Neuronal stem cell (in vitro differentiated cells): ENCODE measurements around the gene ZNF469.

Experiments used
- DNase-seq: peaks from one replicate; pipeline ENCODE4 v3.0.0-alpha.2; 2013; ENCODE audit warnings: low spot score
- H2AFZ ChIP-seq: one replicate; pipeline ENCODE4 v1.6.1; 2013; ENCODE audit warnings: mild to moderate bottlenecking, low read length, inconsistent platforms
- H2AK5ac ChIP-seq: 2 replicates; pipeline ENCODE4 v1.6.1; 2013; ENCODE audit warnings: low read depth, mild to moderate bottlenecking, inconsistent platforms, low read length, moderate library complexity, mixed read lengths
- H2BK120ac ChIP-seq: 2 replicates; pipeline ENCODE4 v1.6.1; 2013; ENCODE audit warnings: low read depth, mild to moderate bottlenecking, inconsistent platforms, low read length, moderate library complexity, mixed read lengths
- H2BK12ac ChIP-seq: one replicate; pipeline ENCODE4 v1.6.1; 2013; ENCODE audit warnings: low read length, inconsistent platforms
- H2BK15ac ChIP-seq: 2 replicates; pipeline ENCODE4 v1.6.1; 2013; ENCODE audit warnings: mild to moderate bottlenecking, low read length, inconsistent platforms, mixed read lengths
- H2BK5ac ChIP-seq: one replicate; pipeline ENCODE4 v1.6.1; 2013; ENCODE audit warnings: inconsistent platforms, mild to moderate bottlenecking, low read length, moderate library complexity
- H3K14ac ChIP-seq: one replicate; pipeline ENCODE4 v1.6.1; 2013; ENCODE audit warnings: low read length, inconsistent platforms
- H3K18ac ChIP-seq: 2 replicates; pipeline ENCODE4 v1.6.1; 2013; ENCODE audit warnings: low read length, inconsistent platforms
- H3K23ac ChIP-seq: 2 replicates; pipeline ENCODE4 v1.6.1; 2013; ENCODE audit warnings: low read depth, mild to moderate bottlenecking, mixed read lengths, low read length, inconsistent platforms; ENCODE audit not compliant: poor library complexity
- H3K27ac ChIP-seq: replicated peaks from 3 replicates; pipeline ENCODE4 v1.5.1; 2013; ENCODE audit warnings: low read length, inconsistent platforms
- H3K27me3 ChIP-seq, 3 experiments: 2 replicates each; pipeline ENCODE4 v1.6.1; 2013; ENCODE audit warnings: low read length in 3 of 3, mild to moderate bottlenecking in 2 of 3, inconsistent platforms in 1 of 3, low read depth in 1 of 3, mixed read lengths in 1 of 3, moderate library complexity in 1 of 3; ENCODE audit not compliant: control insufficient read depth in 3 of 3, insufficient read depth in 3 of 3
- H3K36me3 ChIP-seq, 2 donors: replicated peaks in 1 of 2; 2 replicates each; pipeline ENCODE4 v1.6.1; 2013; ENCODE audit warnings: low read length in 2 of 2; ENCODE audit not compliant: control insufficient read depth in 2 of 2, insufficient read depth in 2 of 2
- H3K4ac ChIP-seq: 2 replicates; pipeline ENCODE4 v1.6.1; 2013; ENCODE audit warnings: inconsistent platforms, mild to moderate bottlenecking, low read length, moderate library complexity
- H3K4me1 ChIP-seq, 2 donors: 1 replicate in 1 of 2; 2 replicates in 1 of 2; pipeline ENCODE4 v1.6.1; 2013; ENCODE audit warnings: low read length in 2 of 2, low read depth in 1 of 2; ENCODE audit not compliant: control insufficient read depth in 2 of 2, insufficient read depth in 1 of 2
- H3K4me2 ChIP-seq: one replicate; pipeline ENCODE4 v1.6.1; 2013; ENCODE audit warnings: mild to moderate bottlenecking, low read length, inconsistent platforms; ENCODE audit not compliant: insufficient read depth, poor library complexity, severe bottlenecking
- H3K4me3 ChIP-seq, 2 donors: 2 replicates each; pipeline ENCODE4 v1.5.1; 2013; ENCODE audit warnings: low read length in 2 of 2, mild to moderate bottlenecking in 2 of 2, inconsistent platforms in 1 of 2, moderate library complexity in 1 of 2
- H3K79me1 ChIP-seq: one replicate; pipeline ENCODE4 v1.6.1; 2013; ENCODE audit warnings: low read depth, mild to moderate bottlenecking, inconsistent platforms, low read length, moderate library complexity
- H3K9ac ChIP-seq: one replicate; pipeline ENCODE4 v1.6.1; 2013; ENCODE audit warnings: mild to moderate bottlenecking, low read depth, low read length, inconsistent platforms; ENCODE audit not compliant: poor library complexity
- H3K9me3 ChIP-seq, 2 donors: replicated peaks in 1 of 2; 2 replicates each; pipeline versions ENCODE3 to v1.6.1; 2013; ENCODE audit warnings: low read length in 2 of 2, mild to moderate bottlenecking in 2 of 2, inconsistent platforms in 1 of 2, low read depth in 1 of 2, mixed read lengths in 1 of 2, moderate library complexity in 1 of 2; ENCODE audit not compliant: control insufficient read depth in 2 of 2, insufficient read depth in 1 of 2
- H4K8ac ChIP-seq: one replicate; pipeline ENCODE4 v1.6.1; 2013; ENCODE audit warnings: low read depth, mild to moderate bottlenecking, inconsistent platforms, low read length, moderate library complexity
- H4K91ac ChIP-seq: one replicate; pipeline ENCODE4 v1.6.1; 2013; ENCODE audit warnings: low read length, low read depth, mild to moderate bottlenecking, inconsistent platforms; ENCODE audit not compliant: poor library complexity
- WGBS, 2 donors: extraction: QIAGEN DNeasy Blood & Tissue Kit; methylation state at CpG; one replicate each; pipeline ENCODE4 v1.1.7; 2013; ENCODE audit warnings: missing lambda C conversion rate in 2 of 2, mixed read lengths in 1 of 2; ENCODE audit not compliant: insufficient read length in 2 of 2, insufficient replicate concordance in 1 of 2; ENCODE audit errors: extremely low coverage in 2 of 2; 5-methylcytosine and 5-hydroxymethylcytosine counted together

Gene ZNF469

GRCh38 chr16:88367560-88367959 is 15.2 kb upstream of the ZNF469 start:
- H3K79me1 ChIP-seq: no peaks in the 10 kb centered on the region
- H2BK15ac ChIP-seq: no peak overlapping the region
- no CpG with 5 or more reads among the region's 11 CpGs for WGBS, 2 donors
- no peaks in the 10 kb centered on the region for H3K4me1 ChIP-seq
- no peak overlapping the region for H4K8ac ChIP-seq
- H3K23ac ChIP-seq: no peak overlapping the region
- H3K36me3 ChIP-seq: no peaks in the 10 kb centered on the region
- peaks cover 2 to 5% of the 10 kb centered on the region in 2 donors for H3K9me3 ChIP-seq
- no peak overlapping the region for H4K91ac ChIP-seq
- no peak overlapping the region for H2BK120ac ChIP-seq
- H3K18ac ChIP-seq: no peak overlapping the region
- no peak overlapping the region for H2AK5ac ChIP-seq
- DNase-seq: no peak
- no peak overlapping the region for H3K27ac ChIP-seq
- no peak overlapping the region for H3K9ac ChIP-seq
- H3K4me2 ChIP-seq: no peak overlapping the region
- no peak overlapping the region for H3K14ac ChIP-seq
- H3K4ac ChIP-seq: no peak overlapping the region
- H2AFZ ChIP-seq: no peak overlapping the region
- no peak overlapping the region for H2BK12ac ChIP-seq
- no peak overlapping the region for H2BK5ac ChIP-seq
- H3K4me3 ChIP-seq: no peak overlapping the region
- no peaks in the 10 kb centered on the region for H3K27me3 ChIP-seq

DNA sequence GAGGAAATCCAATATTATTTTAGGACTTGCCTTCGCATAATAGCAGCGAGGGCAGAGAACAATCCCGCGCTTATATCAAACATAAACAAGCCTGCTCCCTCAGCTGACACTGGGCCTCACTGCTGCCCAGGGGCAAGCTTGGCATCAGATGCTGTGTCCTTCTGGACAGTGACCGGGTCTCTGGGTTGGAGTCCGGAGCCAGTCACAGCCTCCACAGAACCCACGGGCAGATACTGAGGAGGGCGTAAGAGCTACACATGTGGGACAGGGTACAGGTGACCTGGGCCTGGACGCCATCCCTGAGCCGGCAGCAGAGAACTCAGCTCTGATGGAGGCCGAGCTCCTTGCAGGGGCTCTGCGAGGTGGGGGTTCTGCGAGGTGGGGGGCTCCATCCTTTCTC is 14.7 kb upstream of the ZNF469 start:
- no CpG with 5 or more reads among the region's 13 CpGs for WGBS, 2 donors
- no peak overlapping the region for H2BK15ac ChIP-seq

GRCh38 chr16:88368994-88369393 is 13.8 kb upstream of the ZNF469 start:
- Histone ChIP-seq H3K9ac (no peak overlapping the region), H2BK120ac (no peak overlapping the region), H3K4me1 (no peaks in the 10 kb centered on the region), H3K4ac (no peak overlapping the region), H3K14ac (no peak overlapping the region), H3K27ac (no peak overlapping the region), H3K79me1 (no peaks in the 10 kb centered on the region), H3K23ac (no peak overlapping the region), H2AK5ac (no peak overlapping the region), H3K4me3 (no peak overlapping the region), H3K18ac (no peak overlapping the region), H3K4me2 (no peak overlapping the region), H3K27me3 (no peaks in the 10 kb centered on the region), H2AFZ (no peak overlapping the region), H4K91ac (no peak overlapping the region), H2BK12ac (no peak overlapping the region), H4K8ac (no peak overlapping the region), H2BK15ac (no peak overlapping the region), H3K9me3 (peaks cover 2 to 7% of the 10 kb centered on the region in 2 donors), H2BK5ac (no peak overlapping the region), H3K36me3 (no peaks in the 10 kb centered on the region)
- DNase-seq: no peak
- WGBS, 2 donors: no CpG with 5 or more reads among the region's 7 CpGs

More for the DNA sequence above, 14.7 kb upstream of the ZNF469 start:
- Histone ChIP-seq H3K4me1 (no peaks in the 10 kb centered on the region), H3K27me3 (no peaks in the 10 kb centered on the region), H3K27ac (no peak overlapping the region), H3K4ac (no peak overlapping the region), H4K91ac (no peak overlapping the region), H3K36me3 (no peaks in the 10 kb centered on the region), H2BK12ac (no peak overlapping the region), H2AK5ac (no peak overlapping the region), H3K9ac (no peak overlapping the region), H3K14ac (no peak overlapping the region), H3K23ac (no peak overlapping the region), H2BK120ac (no peak overlapping the region), H3K4me3 (no peak overlapping the region), H3K18ac (no peak overlapping the region), H4K8ac (no peak overlapping the region), H2BK5ac (no peak overlapping the region), H3K9me3 (peaks cover 2 to 6% of the 10 kb centered on the region in 2 donors), H3K4me2 (no peak overlapping the region), H3K79me1 (no peaks in the 10 kb centered on the region), H2AFZ (no peak overlapping the region)
- no peak for DNase-seq

- H4K8ac ChIP-seq: no peak overlapping the region
- H2BK120ac ChIP-seq: no peak overlapping the region
- H3K36me3 ChIP-seq: no peaks in the 10 kb centered on the region
- peaks cover 2 to 7% of the 10 kb centered on the region in 2 donors for H3K9me3 ChIP-seq
- H4K91ac ChIP-seq: no peak overlapping the region
- H3K4me3 ChIP-seq: no peak overlapping the region
- no peak overlapping the region for H2AFZ ChIP-seq
- no peak overlapping the region for H2BK12ac ChIP-seq
- peak overlapping the region; percentile 47 for H3K23ac ChIP-seq
- H3K4ac ChIP-seq: no peak overlapping the region
- H3K79me1 ChIP-seq: no peaks in the 10 kb centered on the region
- H3K27me3 ChIP-seq: peaks cover 0 to under 1% (median 0%) of the 10 kb centered on the region in 3 experiments
- no peak overlapping the region for H2AK5ac ChIP-seq
- no peak overlapping the region for H2BK15ac ChIP-seq
- H2BK5ac ChIP-seq: no peak overlapping the region
- no peak overlapping the region for H3K18ac ChIP-seq
- no peak overlapping the region for H3K14ac ChIP-seq
- DNase-seq: no peak
- no peak overlapping the region for H3K4me2 ChIP-seq
- no peak overlapping the region for H3K9ac ChIP-seq
- no peaks in the 10 kb centered on the region for H3K4me1 ChIP-seq
- WGBS, 2 donors: no CpG with 5 or more reads among the region's 14 CpGs
- H3K27ac ChIP-seq: no peak overlapping the region
These were observed 13.2 kb upstream of the ZNF469 start for GRCh38 chr16:88369447-88370008.
